Measurements from ENCODE around the gene ITGA3. TPM values are rescaled to one million over a fixed set of nuclear protein-coding genes. Genes with fewer than 3 reads are reported as not detected.
A peak's percentile ranks its signal among the peaks of the same experiment; 100 is the strongest.

Gene ITGA3
- total RNA-seq, 4 donors from 2014 or later, result 14.3 to 73.1 (median 33.4) TPM

GRCh38 chr17:50093807-50094206 lies 37.9 kb downstream of the ITGA3 start:
- H3K36me3 ChIP-seq, result no peaks in the 10 kb centered on the region
- no peak for DNase-seq
- H3K4me3 ChIP-seq, result no peak overlapping the region
- H3K4me1 ChIP-seq, result peaks cover 0 to 13% of the 10 kb centered on the region in 2 donors
- TF ChIP-seq POLR2A (IDR thresholded peaks at IDR 0.05) (no peak), CTCF (IDR thresholded peaks at IDR 0.05) (no peak)
- H3K9me3 ChIP-seq, result no peaks in the 10 kb centered on the region
- no peaks in the 10 kb centered on the region for H3K27me3 ChIP-seq
- H3K27ac ChIP-seq, result peak overlapping the region; percentile 78 to 84
- intact Hi-C loops (cut with DNase I; ENCODE audit: low total_unique reads), result no loop called here

DNA sequence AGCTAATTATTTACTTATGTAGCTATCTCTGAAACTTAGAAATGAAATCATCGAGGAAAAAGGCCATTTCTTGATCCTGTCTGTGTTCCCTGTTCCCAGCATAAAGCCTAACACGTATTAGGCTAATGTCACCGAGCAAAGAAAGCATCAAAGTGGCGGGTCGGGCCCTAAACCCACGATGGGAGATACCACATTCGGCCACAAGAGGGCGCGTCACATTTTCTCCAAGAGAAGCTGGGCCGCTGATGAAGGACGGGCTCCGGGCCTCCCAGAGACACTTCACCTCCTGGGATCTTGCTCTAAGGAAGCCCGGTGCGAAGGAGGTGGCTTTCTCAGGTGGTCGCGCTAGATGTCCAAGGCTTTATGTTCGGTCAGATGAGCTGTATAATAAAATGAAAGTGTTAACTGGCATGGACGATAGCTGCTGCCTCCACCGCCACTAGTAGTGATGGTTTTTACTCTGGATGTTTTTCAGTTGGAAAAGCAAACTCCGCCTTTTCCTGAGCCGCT lies 38.4 kb downstream of the ITGA3 start:
- Histone ChIP-seq H3K9me3 (no peaks in the 10 kb centered on the region), H3K27me3 (no peaks in the 10 kb centered on the region), H3K4me1 (peaks cover 0 to 13% of the 10 kb centered on the region in 2 donors), H3K4me3 (peak overlapping the region; percentile 59 to 85), H3K27ac (peak overlapping the region; percentile 78 to 84), H3K36me3 (no peaks in the 10 kb centered on the region)
- peak; percentile 91 to 92 for DNase-seq
- no peak for TF ChIP-seq POLR2A (IDR thresholded peaks at IDR 0.05)
- peak; percentile 85 to 94 (median 88) for TF ChIP-seq CTCF (IDR thresholded peaks at IDR 0.05)
- intact Hi-C loops (cut with DNase I; ENCODE audit: low total_unique reads), result no loop called here

DNA sequence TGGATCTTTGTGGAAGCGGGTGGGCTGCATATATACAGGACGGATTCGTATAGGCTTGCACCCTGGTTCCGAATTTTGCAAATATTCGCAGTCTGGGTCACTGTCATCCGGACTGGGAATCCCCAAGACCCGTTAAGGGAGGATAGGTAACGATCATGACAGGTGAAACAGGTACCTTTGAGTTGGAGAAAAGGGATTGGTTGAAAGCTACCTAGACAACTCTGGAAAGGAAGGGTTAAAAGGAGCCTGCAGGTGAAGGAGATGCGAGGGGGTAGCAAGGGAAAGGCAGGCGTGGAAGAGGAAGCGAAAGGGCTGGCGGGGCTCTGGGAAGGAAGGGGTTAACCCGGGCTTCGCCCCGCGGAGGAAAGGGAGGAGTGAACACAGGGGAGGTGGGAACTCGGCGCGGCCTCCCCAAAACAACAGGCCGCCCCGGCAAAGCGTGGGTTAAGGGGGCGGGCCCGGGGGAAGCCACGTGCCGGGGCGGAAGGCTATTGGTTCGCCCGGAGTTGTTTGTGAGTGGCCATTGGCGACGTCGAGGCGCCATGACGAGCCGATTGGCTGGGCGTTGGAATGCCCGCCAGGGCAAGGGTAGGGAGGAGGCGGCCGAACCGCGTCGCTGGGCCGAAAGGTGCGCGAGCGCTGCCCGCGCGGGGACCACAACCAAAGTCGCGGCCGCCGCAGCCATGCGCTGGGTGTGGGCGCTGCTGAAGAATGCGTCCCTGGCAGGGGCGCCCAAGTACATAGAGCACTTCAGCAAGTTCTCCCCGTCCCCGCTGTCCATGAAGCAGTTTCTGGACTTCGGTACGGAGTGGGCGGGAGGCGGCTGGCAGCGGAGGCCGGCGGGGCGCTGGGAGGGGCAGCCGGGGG lies 39.1 kb downstream of the ITGA3 start, which contains the start of gene PDK2:
Gene PDK2, plus strand, starts transcription at position 599 of the 867 bp plus-strand sequence. Its CDS starts 85 bp downstream, at position 684.
- H3K36me3 ChIP-seq, result no peaks in the 10 kb centered on the region
- no peaks in the 10 kb centered on the region for H3K9me3 ChIP-seq
- H3K27me3 ChIP-seq, result no peaks in the 10 kb centered on the region
- intact Hi-C loops (cut with DNase I; ENCODE audit: low total_unique reads), result no loop called here
- H3K27ac ChIP-seq, result peak within 1 kb of the TSS; percentile 78 to 84
- TF ChIP-seq CTCF (IDR thresholded peaks at IDR 0.05), result peak in 2 of 4 experiments; percentile 32 to 48
- peak; percentile 65 to 67 for TF ChIP-seq POLR2A (IDR thresholded peaks at IDR 0.05)
- H3K4me1 ChIP-seq, result peaks cover 0 to 13% of the 10 kb centered on the region in 2 donors
- DNase-seq, result peak; percentile 96
- H3K4me3 ChIP-seq, result peak within 1 kb of the TSS; percentile 59 to 85

DNA sequence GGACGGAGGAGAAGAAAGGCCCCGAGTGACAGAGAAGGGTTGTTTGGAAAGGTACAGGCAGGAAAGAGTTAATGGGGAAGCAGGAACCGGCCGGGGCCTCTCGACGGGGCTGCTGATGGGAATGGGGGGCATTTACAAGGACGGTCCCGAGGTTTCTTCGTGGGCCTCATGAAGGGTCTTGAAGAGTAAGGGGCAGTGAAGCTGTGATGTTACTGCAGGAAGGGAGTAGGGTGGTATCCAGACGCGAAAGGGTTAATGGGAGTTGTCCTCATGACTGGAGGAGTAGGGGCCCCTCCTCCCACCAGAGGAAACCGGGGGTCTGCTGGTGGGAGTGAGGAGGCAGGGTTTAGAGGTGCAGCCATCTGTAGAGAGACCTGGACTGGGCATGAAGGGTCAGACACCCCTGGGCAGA lies 39.7 kb downstream of the ITGA3 start:
- Histone ChIP-seq H3K9me3 (no peaks in the 10 kb centered on the region), H3K4me3 (peak overlapping the region; percentile 59 to 85), H3K4me1 (peaks cover 0 to 13% of the 10 kb centered on the region in 2 donors), H3K27me3 (no peaks in the 10 kb centered on the region), H3K36me3 (no peaks in the 10 kb centered on the region), H3K27ac (peak overlapping the region; percentile 78 to 84)
- peak in 1 of 2 donors; percentile 46 for DNase-seq
- intact Hi-C loops (cut with DNase I; ENCODE audit: low total_unique reads), result no loop called here
- TF ChIP-seq CTCF (IDR thresholded peaks at IDR 0.05) (no peak), POLR2A (IDR thresholded peaks at IDR 0.05) (no peak)

- peak overlapping the region; percentile 78 to 84 for H3K27ac ChIP-seq
- DNase-seq, result no peak
- no peaks in the 10 kb centered on the region for H3K9me3 ChIP-seq
- H3K4me1 ChIP-seq, result peaks cover 0 to 13% of the 10 kb centered on the region in 2 donors
- intact Hi-C loops (cut with DNase I; ENCODE audit: low total_unique reads), result no loop called here
- H3K4me3 ChIP-seq, result peak overlapping the region; percentile 59 to 85
- no peaks in the 10 kb centered on the region for H3K27me3 ChIP-seq
- TF ChIP-seq CTCF (IDR thresholded peaks at IDR 0.05) (no peak), POLR2A (IDR thresholded peaks at IDR 0.05) (no peak)
- no peaks in the 10 kb centered on the region for H3K36me3 ChIP-seq
Observed at GRCh38 chr17:50096092-50096491, 40.2 kb downstream of the ITGA3 start.
